Stimulated activated CD8-positive, alpha-beta memory T cell treated with anti-CD3 and anti-CD28 coated beads, Interleukin-7, amount 100 ng/mL, for 24 hours (primary cell): ENCODE data around the gene ZNF599.
"Not testable (repeated sequence)": the region's sequence is repeated elsewhere in the genome, so short reads cannot be mapped to it uniquely, and the experiment has no call there.

Experiments used
- DNase-seq: peaks from one replicate; pipeline ENCODE4 v3.0.0-alpha.2; 2020; ENCODE audit warnings: low read depth

ZNF599 gene

GRCh38 chr19:34772697-34773554, at the start of gene ZNF599:
ZNF599 (minus strand) TSS chr19:34773215; CDS start chr19:34772841, 374 bp downstream.
- DNase-seq: peak; percentile 76

GRCh38 chr19:34818270-34818669, 45.3 kb upstream of the ZNF599 start:
- DNase-seq: no peak

GRCh38 chr19:34816708-34817107, 43.7 kb upstream of the ZNF599 start:
- DNase-seq: no peak

- no peak for DNase-seq
Measured at GRCh38 chr19:34808566-34808965, 35.6 kb upstream of the ZNF599 start.

- DNase-seq: no peak
Measured at GRCh38 chr19:34806976-34807860, 34.2 kb upstream of the ZNF599 start.

GRCh38 chr19:34804115-34804514, 31.1 kb upstream of the ZNF599 start:
- no peak for DNase-seq

- DNase-seq: not testable (repeated sequence)
Measured at GRCh38 chr19:34796953-34797352, 23.9 kb upstream of the ZNF599 start.

GRCh38 chr19:34794066-34794960, 21.3 kb upstream of the ZNF599 start:
- DNase-seq: no peak

GRCh38 chr19:34793565-34793964, 20.6 kb upstream of the ZNF599 start:
- no peak for DNase-seq

- DNase-seq: no peak
Measured at GRCh38 chr19:34788074-34788473, 15.1 kb upstream of the ZNF599 start.

- DNase-seq: no peak
Measured at GRCh38 chr19:34787059-34787824, 14.2 kb upstream of the ZNF599 start.

GRCh38 chr19:34786236-34786635, 13.2 kb upstream of the ZNF599 start:
- no peak for DNase-seq

GRCh38 chr19:34779652-34780051, 6.6 kb upstream of the ZNF599 start:
- no peak for DNase-seq

- DNase-seq: no peak
Measured at GRCh38 chr19:34778342-34778741, 5.3 kb upstream of the ZNF599 start.

- no peak for DNase-seq
Measured at GRCh38 chr19:34774857-34775256, 1.8 kb upstream of the ZNF599 start.

GRCh38 chr19:34773555-34773864, 495 bp upstream of the ZNF599 start:
- no peak for DNase-seq

GRCh38 chr19:34767951-34768350, 5.1 kb downstream of the ZNF599 start:
- DNase-seq: no peak

- no peak for DNase-seq
Measured at GRCh38 chr19:34766386-34766785, 6.6 kb downstream of the ZNF599 start.

GRCh38 chr19:34759218-34759917, 13.6 kb downstream of the ZNF599 start:
- DNase-seq: no peak

GRCh38 chr19:34757441-34757840, 15.6 kb downstream of the ZNF599 start:
- no peak for DNase-seq
